Prostate gland (tissue), 2 donors: Measurements from ENCODE around the gene FOXP1. TPM values are rescaled to one million over a fixed set of nuclear protein-coding genes. Genes with fewer than 3 reads are reported as not detected.

Experiments
- DNase-seq: peaks from one replicate; pipeline ENCODE4 v3.0.0-alpha.2; 2019; ENCODE audit warnings: low spot score
- H3K27ac ChIP-seq, 2 donors: fragments of 200-600 bp; sonication (generic); 2 replicates each; pipeline ENCODE4 v1.5.1; 2017 to 2019
- H3K27me3 ChIP-seq: fragments of 200-600 bp; sonication (generic); replicated peaks from 2 replicates; pipeline ENCODE4 v1.5.1; 2019; ENCODE audit not compliant: insufficient read depth
- H3K36me3 ChIP-seq, 2 donors: fragments of 200-600 bp; sonication (generic); 1 replicate in 1 of 2; 2 replicates in 1 of 2; pipeline versions ENCODE4 v1.5.1 to v1.8.1; 2017 to 2019
- H3K4me1 ChIP-seq: fragments of 200-600 bp; sonication (generic); replicated peaks from 2 replicates; pipeline ENCODE4 v1.5.1; 2019
- H3K4me3 ChIP-seq, 2 donors: fragments of 200-600 bp; sonication (generic); 2 replicates each; pipeline ENCODE4 v1.5.1; 2017 to 2019
- H3K9me3 ChIP-seq: fragments of 200-600 bp; sonication (generic); 2 replicates; pipeline ENCODE4 v1.5.1; 2017
- POLR2A ChIP-seq: fragments of 450-650 bp; IDR thresholded peaks from one replicate; pipeline ENCODE4 v1.6.1; 2016; ENCODE audit warnings: antibody characterized with exemption, mild to moderate bottlenecking
- POLR2AphosphoS5 ChIP-seq: sonication (generic); formaldehyde crosslinking; IDR thresholded peaks from one replicate; pipeline ENCODE4 v1.6.1; 2017; ENCODE audit warnings: antibody characterized with exemption
- WGBS: methylation state at CpG from one replicate; pipeline ENCODE4 v1.1.5; 2018; 5-methylcytosine and 5-hydroxymethylcytosine counted together
- intact Hi-C: fragments of 100-400 bp; cut with DNase I; formaldehyde crosslinking; loops from one replicate; pipeline ENCODE4 v1.14.2; 2022
- total RNA-seq, 2 donors: library from RNA; depleted of rRNA; stranded (reverse); fragments of >200 nt; gene quantifications; one replicate each; pipeline ENCODE4 v1.1.0, GENCODE V29; 2016
- TF ChIP-seq, protein P1 (sequence below), 4 experiments: fragments of 200-600 bp in 2 of 4; fragments of 450-650 bp in 2 of 4; sonication (generic) in 2 of 4; IDR thresholded peaks; 1 replicate in 3 of 4; 2 replicates in 1 of 4; pipeline ENCODE4 v1.5.1; 2016 to 2019; ENCODE audit warnings: antibody characterized with exemption in 4 of 4, mild to moderate bottlenecking in 2 of 4, moderate library complexity in 2 of 4

The FOXP1 gene
- total RNA-seq, 2 donors from 2014 or later = 133 to 156 TPM

DNA sequence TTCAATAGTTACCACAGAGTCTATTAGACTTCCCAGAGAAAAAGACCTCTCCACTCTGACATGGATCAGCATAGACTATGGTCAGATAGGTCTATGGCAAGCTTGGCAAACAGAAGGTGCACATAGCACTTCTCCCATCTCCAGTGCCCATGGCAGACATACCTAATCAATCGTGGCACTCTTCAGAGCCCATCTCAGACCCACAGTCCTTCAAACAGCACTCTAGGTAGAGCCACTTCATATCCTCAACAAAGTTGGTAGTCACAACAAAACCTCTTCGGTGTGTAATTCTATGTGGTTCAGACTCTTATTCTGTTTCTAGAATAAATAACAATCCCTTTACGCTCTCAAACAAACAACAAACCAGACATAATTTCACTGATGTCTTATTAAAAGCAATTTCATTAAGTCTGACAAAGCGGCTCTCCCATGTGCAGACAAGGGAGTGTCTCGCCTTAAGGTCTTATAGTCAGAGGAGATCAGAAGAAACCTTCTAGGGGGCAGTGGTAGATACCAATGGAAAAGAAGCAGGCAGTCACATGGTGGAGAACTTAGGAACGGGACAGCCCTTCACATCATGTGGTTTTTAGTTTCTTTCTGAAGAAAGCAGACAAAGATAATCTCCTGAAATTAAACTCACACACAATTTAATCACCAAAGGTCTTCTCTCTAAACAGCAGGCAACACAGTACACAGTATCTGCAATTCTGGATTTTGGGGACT is 483.4 kb downstream of the FOXP1 start:
- Histone ChIP-seq H3K27ac (no peak overlapping the region), H3K4me1 (peaks cover 7% of the 10 kb centered on the region), H3K9me3 (no peaks in the 10 kb centered on the region), H3K36me3 (no peaks in the 10 kb centered on the region), H3K4me3 (no peak overlapping the region), H3K27me3 (no peaks in the 10 kb centered on the region)
- WGBS = 65% methylated on average over 6 of the region's 6 CpGs
- no peak for DNase-seq
- intact Hi-C loops = no loop called here
- TF ChIP-seq POLR2AphosphoS5 (no peak), POLR2A (no peak)
- TF ChIP-seq, protein P1, sequence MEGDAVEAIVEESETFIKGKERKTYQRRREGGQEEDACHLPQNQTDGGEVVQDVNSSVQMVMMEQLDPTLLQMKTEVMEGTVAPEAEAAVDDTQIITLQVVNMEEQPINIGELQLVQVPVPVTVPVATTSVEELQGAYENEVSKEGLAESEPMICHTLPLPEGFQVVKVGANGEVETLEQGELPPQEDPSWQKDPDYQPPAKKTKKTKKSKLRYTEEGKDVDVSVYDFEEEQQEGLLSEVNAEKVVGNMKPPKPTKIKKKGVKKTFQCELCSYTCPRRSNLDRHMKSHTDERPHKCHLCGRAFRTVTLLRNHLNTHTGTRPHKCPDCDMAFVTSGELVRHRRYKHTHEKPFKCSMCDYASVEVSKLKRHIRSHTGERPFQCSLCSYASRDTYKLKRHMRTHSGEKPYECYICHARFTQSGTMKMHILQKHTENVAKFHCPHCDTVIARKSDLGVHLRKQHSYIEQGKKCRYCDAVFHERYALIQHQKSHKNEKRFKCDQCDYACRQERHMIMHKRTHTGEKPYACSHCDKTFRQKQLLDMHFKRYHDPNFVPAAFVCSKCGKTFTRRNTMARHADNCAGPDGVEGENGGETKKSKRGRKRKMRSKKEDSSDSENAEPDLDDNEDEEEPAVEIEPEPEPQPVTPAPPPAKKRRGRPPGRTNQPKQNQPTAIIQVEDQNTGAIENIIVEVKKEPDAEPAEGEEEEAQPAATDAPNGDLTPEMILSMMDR (IDR thresholded peaks at IDR 0.05) = no peak

- no peak overlapping the region for H3K27ac ChIP-seq
- no peak for DNase-seq
- peaks cover 7% of the 10 kb centered on the region for H3K4me1 ChIP-seq
- H3K27me3 ChIP-seq = no peaks in the 10 kb centered on the region
- no peak overlapping the region for H3K4me3 ChIP-seq
- TF ChIP-seq POLR2A (no peak), POLR2AphosphoS5 (no peak)
- TF ChIP-seq, protein P1 (IDR thresholded peaks at IDR 0.05) = no peak
- WGBS = 74% methylated on average over 5 of the region's 5 CpGs
- intact Hi-C loops = no loop called here
- H3K36me3 ChIP-seq = no peaks in the 10 kb centered on the region
- no peaks in the 10 kb centered on the region for H3K9me3 ChIP-seq
Measured at GRCh38 chr3:71097557-71097956, 486.0 kb downstream of the FOXP1 start.

- no peaks in the 10 kb centered on the region for H3K36me3 ChIP-seq
- H3K9me3 ChIP-seq = no peaks in the 10 kb centered on the region
- no peaks in the 10 kb centered on the region for H3K27me3 ChIP-seq
- intact Hi-C loops = no loop called here
- no peak for TF ChIP-seq POLR2AphosphoS5
- no peak for TF ChIP-seq POLR2A
- TF ChIP-seq, protein P1 (IDR thresholded peaks at IDR 0.05) = no peak
- H3K27ac ChIP-seq = no peak overlapping the region
- no peaks in the 10 kb centered on the region for H3K4me1 ChIP-seq
- no peak overlapping the region for H3K4me3 ChIP-seq
- DNase-seq = no peak
- 62% methylated on average over 1 of the region's 1 CpG for WGBS
Measured at GRCh38 chr3:71095511-71096291, 487.8 kb downstream of the FOXP1 start.

- WGBS = 95% methylated on average over 5 of the region's 5 CpGs
- no peak overlapping the region for H3K27ac ChIP-seq
- no peaks in the 10 kb centered on the region for H3K36me3 ChIP-seq
- no peaks in the 10 kb centered on the region for H3K9me3 ChIP-seq
- no peak for DNase-seq
- TF ChIP-seq, protein P1 (IDR thresholded peaks at IDR 0.05) = no peak
- TF ChIP-seq POLR2AphosphoS5 = no peak
- no peak for TF ChIP-seq POLR2A
- H3K4me1 ChIP-seq = no peaks in the 10 kb centered on the region
- H3K27me3 ChIP-seq = no peaks in the 10 kb centered on the region
- no peak overlapping the region for H3K4me3 ChIP-seq
- intact Hi-C loops = no loop called here
Measured at GRCh38 chr3:71094658-71095209, 488.8 kb downstream of the FOXP1 start.
